Measurements from ENCODE around the gene SETD3. TPM values are rescaled to one million over a fixed set of nuclear protein-coding genes. Genes with fewer than 3 reads are reported as not detected.

Gene SETD3
- total RNA-seq, 1 donor from 2014 or later, result 67.4 TPM

DNA sequence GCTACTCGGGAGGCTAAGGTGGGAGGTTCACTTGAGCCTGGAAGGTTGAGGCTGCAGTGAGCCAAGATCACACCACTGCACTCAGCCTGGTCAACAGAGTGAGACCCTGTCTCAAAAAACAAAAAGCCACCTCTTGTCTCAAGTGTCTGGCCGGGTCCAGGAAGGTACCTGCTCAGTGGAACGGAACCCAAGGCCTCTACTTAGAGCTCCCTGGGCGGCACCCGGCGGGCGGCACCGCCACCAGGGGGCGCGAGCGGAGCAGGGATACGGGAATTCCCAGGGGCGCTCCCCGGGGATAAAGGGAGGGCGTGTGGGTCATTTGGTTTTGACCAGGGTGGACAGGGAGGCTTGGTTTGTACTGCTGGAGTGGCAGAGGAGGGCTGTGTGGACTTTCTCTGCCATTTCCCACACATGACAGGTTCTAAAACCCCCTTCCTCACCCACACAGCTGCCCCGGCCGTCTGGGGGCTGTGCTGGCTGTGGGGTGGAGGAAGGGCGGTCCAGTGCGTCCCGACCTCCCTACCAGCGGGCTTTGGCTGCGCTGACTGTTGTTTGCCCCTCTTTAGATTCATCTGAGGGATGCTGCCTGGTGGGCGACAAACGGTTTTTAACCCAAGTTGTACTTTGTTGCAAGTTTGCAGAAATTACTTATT, 91.4 kb downstream of the SETD3 start:
- H3K36me3 Mint-ChIP-seq (ENCODE audit: low read depth, unreplicated experiment), result peaks cover 4% of the 10 kb centered on the region
- H3K4me3 Mint-ChIP-seq (ENCODE audit: unreplicated experiment), result no peak overlapping the region
- H3K9me3 Mint-ChIP-seq (ENCODE audit: unreplicated experiment), result no peaks in the 10 kb centered on the region
- TF ChIP-seq, protein P1, sequence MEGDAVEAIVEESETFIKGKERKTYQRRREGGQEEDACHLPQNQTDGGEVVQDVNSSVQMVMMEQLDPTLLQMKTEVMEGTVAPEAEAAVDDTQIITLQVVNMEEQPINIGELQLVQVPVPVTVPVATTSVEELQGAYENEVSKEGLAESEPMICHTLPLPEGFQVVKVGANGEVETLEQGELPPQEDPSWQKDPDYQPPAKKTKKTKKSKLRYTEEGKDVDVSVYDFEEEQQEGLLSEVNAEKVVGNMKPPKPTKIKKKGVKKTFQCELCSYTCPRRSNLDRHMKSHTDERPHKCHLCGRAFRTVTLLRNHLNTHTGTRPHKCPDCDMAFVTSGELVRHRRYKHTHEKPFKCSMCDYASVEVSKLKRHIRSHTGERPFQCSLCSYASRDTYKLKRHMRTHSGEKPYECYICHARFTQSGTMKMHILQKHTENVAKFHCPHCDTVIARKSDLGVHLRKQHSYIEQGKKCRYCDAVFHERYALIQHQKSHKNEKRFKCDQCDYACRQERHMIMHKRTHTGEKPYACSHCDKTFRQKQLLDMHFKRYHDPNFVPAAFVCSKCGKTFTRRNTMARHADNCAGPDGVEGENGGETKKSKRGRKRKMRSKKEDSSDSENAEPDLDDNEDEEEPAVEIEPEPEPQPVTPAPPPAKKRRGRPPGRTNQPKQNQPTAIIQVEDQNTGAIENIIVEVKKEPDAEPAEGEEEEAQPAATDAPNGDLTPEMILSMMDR (IDR thresholded peaks at IDR 0.05; ENCODE audit: unreplicated experiment), result peak; percentile 79
- H3K27me3 Mint-ChIP-seq (ENCODE audit: unreplicated experiment), result peaks cover 10% of the 10 kb centered on the region
- peaks cover 44% of the 10 kb centered on the region for H3K4me1 Mint-ChIP-seq (ENCODE audit: unreplicated experiment)
- DNase-seq (ENCODE audit: low spot score), result peak; percentile 62
- H3K27ac Mint-ChIP-seq (ENCODE audit: unreplicated experiment), result no peak overlapping the region

DNA sequence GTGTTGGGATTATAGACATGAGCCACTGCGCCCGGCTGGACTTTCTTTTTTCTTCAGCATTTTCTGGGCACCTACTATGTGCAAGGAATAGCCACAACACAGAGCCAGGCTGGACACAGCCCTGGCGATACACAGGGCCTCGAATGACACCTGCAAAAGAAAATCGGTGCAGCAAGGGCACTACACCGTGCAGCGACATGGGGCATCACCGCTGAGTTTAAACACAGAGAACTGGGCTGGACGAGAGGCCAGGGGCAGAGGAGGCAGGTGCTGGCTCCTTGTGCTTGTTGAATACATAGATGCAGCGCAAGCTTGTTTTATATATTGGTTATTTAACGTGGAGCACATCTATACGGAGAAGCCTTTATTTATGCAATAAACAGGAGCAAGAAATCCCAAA, 92.4 kb downstream of the SETD3 start:
- no peak overlapping the region for H3K4me3 Mint-ChIP-seq (ENCODE audit: unreplicated experiment)
- DNase-seq (ENCODE audit: low spot score), result no peak
- peaks cover 3% of the 10 kb centered on the region for H3K36me3 Mint-ChIP-seq (ENCODE audit: low read depth, unreplicated experiment)
- TF ChIP-seq, protein P1 (IDR thresholded peaks at IDR 0.05; ENCODE audit: unreplicated experiment), result no peak
- H3K27me3 Mint-ChIP-seq (ENCODE audit: unreplicated experiment), result peaks cover 10% of the 10 kb centered on the region
- no peaks in the 10 kb centered on the region for H3K9me3 Mint-ChIP-seq (ENCODE audit: unreplicated experiment)
- H3K4me1 Mint-ChIP-seq (ENCODE audit: unreplicated experiment), result peaks cover 36% of the 10 kb centered on the region
- no peak overlapping the region for H3K27ac Mint-ChIP-seq (ENCODE audit: unreplicated experiment)

DNA sequence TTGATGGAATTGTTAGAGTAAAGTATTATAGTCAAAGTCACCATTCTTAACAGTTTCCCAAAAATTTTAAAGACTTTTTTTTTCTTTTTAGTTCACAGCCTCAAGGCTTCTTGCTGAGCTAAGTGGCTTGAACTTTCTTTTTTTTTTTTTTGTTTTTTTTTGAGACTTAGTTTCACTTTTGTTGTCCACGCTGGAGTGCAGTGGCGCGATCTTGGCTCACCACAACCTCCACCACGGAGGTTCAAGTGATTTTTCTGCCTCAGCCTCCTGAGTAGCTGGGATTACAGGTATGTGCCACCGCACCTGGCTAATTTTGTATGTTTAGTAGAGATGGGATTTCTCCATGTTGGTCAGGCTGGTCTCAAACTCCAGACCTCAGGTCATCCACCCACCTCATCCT, 92.8 kb downstream of the SETD3 start:
- Mint-ChIP-seq H3K27ac (ENCODE audit: unreplicated experiment) (no peak overlapping the region), H3K9me3 (ENCODE audit: unreplicated experiment) (no peaks in the 10 kb centered on the region), H3K27me3 (ENCODE audit: unreplicated experiment) (peaks cover 6% of the 10 kb centered on the region), H3K4me3 (ENCODE audit: unreplicated experiment) (no peak overlapping the region), H3K4me1 (ENCODE audit: unreplicated experiment) (peaks cover 32% of the 10 kb centered on the region), H3K36me3 (ENCODE audit: low read depth, unreplicated experiment) (no peaks in the 10 kb centered on the region)
- TF ChIP-seq, protein P1 (IDR thresholded peaks at IDR 0.05; ENCODE audit: unreplicated experiment), result no peak
- DNase-seq (ENCODE audit: low spot score), result no peak

DNA sequence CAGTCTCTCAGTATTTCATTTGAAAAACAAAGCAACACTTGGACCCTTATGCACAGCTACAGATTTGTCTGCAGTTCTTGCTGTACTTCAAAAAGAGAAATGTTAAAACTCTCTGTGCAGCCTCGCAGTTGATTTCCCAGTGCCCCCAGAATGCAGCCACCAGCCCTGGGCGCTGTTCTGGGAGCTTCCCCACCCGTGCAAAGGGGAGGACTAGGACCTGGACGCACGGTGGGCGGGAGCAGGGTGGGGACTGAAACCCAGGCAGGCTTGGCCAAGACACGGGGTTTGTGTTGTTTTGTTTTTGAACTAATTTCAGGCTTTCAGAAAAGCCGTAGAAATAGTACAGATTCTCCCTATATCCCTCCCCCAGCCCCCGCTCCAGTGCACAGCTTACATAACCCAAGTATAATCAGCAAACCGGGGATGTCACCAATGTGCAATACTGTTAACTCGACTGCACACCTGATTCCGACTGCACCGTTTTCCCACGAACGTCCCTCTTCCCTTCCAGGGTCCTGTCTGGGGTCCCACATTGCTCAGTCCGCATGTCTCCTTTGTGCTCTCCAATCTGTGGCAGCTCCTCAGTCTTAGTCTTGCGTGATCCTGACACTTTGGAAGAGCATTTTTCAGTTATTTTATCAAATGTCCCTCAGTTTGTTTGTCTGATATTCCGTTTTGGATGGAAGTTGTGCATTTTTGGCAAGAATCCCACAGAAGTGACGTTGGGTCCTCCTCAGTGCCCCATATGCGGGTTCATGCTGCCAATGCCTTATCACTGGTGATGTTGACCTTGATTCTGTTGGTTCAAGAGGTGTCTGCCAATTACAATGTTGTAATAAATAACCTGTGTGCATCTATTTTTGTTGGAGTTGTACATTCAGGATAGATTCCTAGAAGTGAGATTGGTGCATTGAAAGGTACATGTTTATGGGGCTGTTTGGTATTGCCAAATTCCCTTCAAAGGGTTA, 95.9 kb downstream of the SETD3 start:
- DNase-seq (ENCODE audit: low spot score), result no peak
- H3K9me3 Mint-ChIP-seq (ENCODE audit: unreplicated experiment), result no peaks in the 10 kb centered on the region
- no peaks in the 10 kb centered on the region for H3K36me3 Mint-ChIP-seq (ENCODE audit: low read depth, unreplicated experiment)
- TF ChIP-seq, protein P1 (IDR thresholded peaks at IDR 0.05; ENCODE audit: unreplicated experiment), result no peak
- no peak overlapping the region for H3K27ac Mint-ChIP-seq (ENCODE audit: unreplicated experiment)
- H3K4me1 Mint-ChIP-seq (ENCODE audit: unreplicated experiment), result peaks cover 2% of the 10 kb centered on the region
- H3K4me3 Mint-ChIP-seq (ENCODE audit: unreplicated experiment), result no peak overlapping the region
- peaks cover 4% of the 10 kb centered on the region for H3K27me3 Mint-ChIP-seq (ENCODE audit: unreplicated experiment)
